Measurements from ENCODE around the gene LRRC17.
"Not testable (repeated sequence)": the region's sequence is repeated elsewhere in the genome, so short reads cannot be mapped to it uniquely, and the experiment has no call there.

The LRRC17 gene

GRCh38 chr7:102942868-102943267 lies 30.1 kb downstream of the LRRC17 start:
- DNase-seq: no peak

GRCh38 chr7:102943423-102944169 lies 30.8 kb downstream of the LRRC17 start:
- DNase-seq: no peak

- DNase-seq: no peak
Observed at GRCh38 chr7:102944241-102944640, 31.4 kb downstream of the LRRC17 start.

GRCh38 chr7:102951839-102952238 lies 39.0 kb downstream of the LRRC17 start:
- no peak for DNase-seq

- no peak for DNase-seq
Observed at GRCh38 chr7:102953406-102953805, 40.6 kb downstream of the LRRC17 start.

- DNase-seq: not testable (repeated sequence)
Observed at GRCh38 chr7:102954359-102954758, 41.6 kb downstream of the LRRC17 start.

GRCh38 chr7:102958004-102958403 lies 45.2 kb downstream of the LRRC17 start:
- DNase-seq: not testable (repeated sequence)

- DNase-seq: not testable (repeated sequence)
Observed at GRCh38 chr7:102961993-102962392, 49.2 kb downstream of the LRRC17 start.

GRCh38 chr7:102966465-102966864 lies 53.7 kb downstream of the LRRC17 start:
- no peak for DNase-seq

- no peak for DNase-seq
Observed at GRCh38 chr7:102967798-102968197, 55.0 kb downstream of the LRRC17 start.

GRCh38 chr7:102973096-102973802 lies 60.4 kb downstream of the LRRC17 start:
- no peak for DNase-seq

GRCh38 chr7:102974366-102975236 lies 61.8 kb downstream of the LRRC17 start:
- no peak for DNase-seq

GRCh38 chr7:102975854-102976253 lies 63.1 kb downstream of the LRRC17 start:
- DNase-seq: no peak

GRCh38 chr7:102976493-102976892 lies 63.7 kb downstream of the LRRC17 start:
- DNase-seq: no peak

- not testable (repeated sequence) for DNase-seq
Observed at GRCh38 chr7:102977586-102977985, 64.8 kb downstream of the LRRC17 start.

- no peak for DNase-seq
Observed at GRCh38 chr7:102978284-102978683, 65.5 kb downstream of the LRRC17 start.

- no peak for DNase-seq
Observed at GRCh38 chr7:102979670-102980069, 66.9 kb downstream of the LRRC17 start.

GRCh38 chr7:102981451-102981850 lies 68.7 kb downstream of the LRRC17 start:
- no peak for DNase-seq

- DNase-seq: no peak
Observed at GRCh38 chr7:102982235-102982634, 69.4 kb downstream of the LRRC17 start.

GRCh38 chr7:102983602-102984001 lies 70.8 kb downstream of the LRRC17 start:
- DNase-seq: no peak

GRCh38 chr7:102985176-102985783 lies 72.5 kb downstream of the LRRC17 start:
- no peak for DNase-seq

GRCh38 chr7:102988088-102988487 lies 75.3 kb downstream of the LRRC17 start:
- no peak for DNase-seq

Measured in hypothalamus (tissue), 51 donors.